ENCODE data around the gene IL15RA.
A peak's percentile ranks its signal among the peaks of the same experiment; 100 is the strongest.

Gene IL15RA

GRCh38 chr10:5949009-5949759 lies 28.2 kb downstream of the IL15RA start:
- Histone ChIP-seq H3K27ac (replicated peaks) (no peak overlapping the region), H3K27me3 (ENCODE audit: insufficient read depth, poor library complexity, severe bottlenecking) (no peaks in the 10 kb centered on the region), H3K4me3 (replicated peaks; ENCODE audit: insufficient read depth, low read length) (no peak overlapping the region)
- peak in 1 of 2 experiments; percentile 45 for DNase-seq (ENCODE audit: low read depth in 1 of 2, low spot score in 1 of 2)
- no peak for TF ChIP-seq POLR2AphosphoS5 (IDR thresholded peaks at IDR 0.05; ENCODE audit: low read depth)
- TF ChIP-seq REST (IDR thresholded peaks at IDR 0.05; ENCODE audit: insufficient replicate concordance, low read depth) = no peak
- TF ChIP-seq GABPA (IDR thresholded peaks at IDR 0.05; ENCODE audit: low read depth) = no peak
- TF ChIP-seq SPI1 (IDR thresholded peaks at IDR 0.05; ENCODE audit: borderline replicate concordance, low read depth) = no peak
- TF ChIP-seq CTCF (IDR thresholded peaks at IDR 0.05; ENCODE audit: insufficient read depth, low read length) = no peak

- Histone ChIP-seq H3K27ac (replicated peaks) (no peak overlapping the region), H3K27me3 (ENCODE audit: insufficient read depth, poor library complexity, severe bottlenecking) (no peaks in the 10 kb centered on the region), H3K4me3 (replicated peaks; ENCODE audit: insufficient read depth, low read length) (no peak overlapping the region)
- no peak for DNase-seq (ENCODE audit: low read depth in 1 of 2, low spot score in 1 of 2)
- TF ChIP-seq SPI1 (IDR thresholded peaks at IDR 0.05; ENCODE audit: borderline replicate concordance, low read depth) = no peak
- no peak for TF ChIP-seq GABPA (IDR thresholded peaks at IDR 0.05; ENCODE audit: low read depth)
- TF ChIP-seq CTCF (IDR thresholded peaks at IDR 0.05; ENCODE audit: insufficient read depth, low read length) = no peak
- no peak for TF ChIP-seq POLR2AphosphoS5 (IDR thresholded peaks at IDR 0.05; ENCODE audit: low read depth)
- TF ChIP-seq REST (IDR thresholded peaks at IDR 0.05; ENCODE audit: insufficient replicate concordance, low read depth) = no peak
Observed at GRCh38 chr10:5948208-5948585, 29.1 kb downstream of the IL15RA start.

GRCh38 chr10:5947471-5948207 lies 29.7 kb downstream of the IL15RA start:
- DNase-seq (ENCODE audit: low read depth in 1 of 2, low spot score in 1 of 2) = no peak
- no peak for TF ChIP-seq REST (IDR thresholded peaks at IDR 0.05; ENCODE audit: insufficient replicate concordance, low read depth)
- no peak for TF ChIP-seq GABPA (IDR thresholded peaks at IDR 0.05; ENCODE audit: low read depth)
- TF ChIP-seq POLR2AphosphoS5 (IDR thresholded peaks at IDR 0.05; ENCODE audit: low read depth) = no peak
- TF ChIP-seq CTCF (IDR thresholded peaks at IDR 0.05; ENCODE audit: insufficient read depth, low read length) = no peak
- TF ChIP-seq SPI1 (IDR thresholded peaks at IDR 0.05; ENCODE audit: borderline replicate concordance, low read depth) = no peak

More at GRCh38 chr10:5947471-5948207, 29.7 kb downstream of the IL15RA start:
- no peaks in the 10 kb centered on the region for H3K27me3 ChIP-seq (ENCODE audit: insufficient read depth, poor library complexity, severe bottlenecking)
- no peak overlapping the region for H3K4me3 ChIP-seq (replicated peaks; ENCODE audit: insufficient read depth, low read length)
- no peak overlapping the region for H3K27ac ChIP-seq (replicated peaks)
